Fibroblast of gingiva (primary cell): ENCODE results near the gene SERPINA5.

Source experiments
- DNase-seq: peaks from one replicate; pipeline ENCODE4 v3.0.0-alpha.2; 2011; ENCODE audit warnings: low read depth

SERPINA5 gene

DNA sequence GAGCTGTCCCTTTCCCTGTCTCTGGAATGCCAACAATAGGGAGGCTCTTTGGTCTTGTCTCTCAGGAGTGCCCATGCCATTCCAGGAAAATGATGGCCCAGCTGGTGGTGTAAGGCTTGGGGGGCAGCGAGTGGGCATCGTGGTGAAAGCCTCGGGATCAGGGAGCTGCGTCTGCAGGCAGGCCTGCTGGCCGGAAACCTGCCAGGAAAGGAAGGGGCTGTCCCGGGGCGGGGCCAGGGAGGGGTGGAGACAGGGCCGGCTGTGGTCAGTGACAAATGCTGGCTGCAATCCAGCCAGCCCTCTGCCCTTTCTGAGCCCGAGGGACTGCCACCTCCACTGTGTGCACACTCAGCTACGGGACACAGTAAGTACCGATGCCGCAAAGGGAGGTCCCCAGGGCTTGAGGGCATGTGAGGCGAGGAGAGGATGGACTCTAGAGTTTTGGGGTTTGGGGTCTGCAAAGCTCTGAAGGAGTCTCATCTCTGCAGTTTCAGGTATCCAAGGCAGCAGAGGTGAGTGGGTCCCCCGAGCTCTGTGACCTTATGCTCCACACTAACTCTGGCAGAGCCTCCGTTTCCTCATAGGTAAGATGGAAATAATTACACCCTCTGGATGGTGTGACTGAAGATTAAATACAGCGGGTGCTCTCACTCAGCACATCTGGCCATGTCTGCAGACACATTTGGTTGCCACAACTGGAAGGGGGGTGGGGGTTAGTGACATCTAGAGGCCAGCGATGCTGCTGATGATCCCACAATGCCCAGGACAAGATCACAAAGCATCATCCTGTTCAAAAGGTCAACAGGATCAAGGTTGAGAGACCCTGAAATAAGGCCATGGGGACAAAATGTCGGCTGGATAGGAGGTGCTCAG, at the start of gene SERPINA5:
TSS of gene SERPINA5 (plus strand) at position 300 of the 873 bp plus-strand sequence. CDS start 5,937 bp downstream, outside the sequence.
- DNase-seq: peak; percentile 21

DNA sequence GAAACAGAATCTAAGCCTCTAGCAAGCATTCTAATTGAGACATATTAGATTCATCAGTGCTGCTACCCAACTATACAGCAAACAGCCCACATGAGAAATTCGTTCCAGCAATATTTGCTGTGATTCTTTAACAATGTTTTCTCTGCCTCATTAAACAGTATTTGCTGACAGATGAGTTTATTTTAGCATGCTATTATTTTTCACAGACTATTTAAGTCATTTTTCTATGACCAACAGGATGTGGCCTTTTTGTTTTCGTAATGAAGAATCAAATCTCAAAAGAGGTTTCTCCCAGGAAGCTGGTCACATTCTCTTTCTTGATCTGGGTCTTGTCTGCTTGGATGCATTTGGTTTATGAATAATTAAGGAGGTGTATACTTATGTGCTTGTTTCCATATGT, 48.8 kb upstream of the SERPINA5 start:
- peak; percentile 24 for DNase-seq

DNA sequence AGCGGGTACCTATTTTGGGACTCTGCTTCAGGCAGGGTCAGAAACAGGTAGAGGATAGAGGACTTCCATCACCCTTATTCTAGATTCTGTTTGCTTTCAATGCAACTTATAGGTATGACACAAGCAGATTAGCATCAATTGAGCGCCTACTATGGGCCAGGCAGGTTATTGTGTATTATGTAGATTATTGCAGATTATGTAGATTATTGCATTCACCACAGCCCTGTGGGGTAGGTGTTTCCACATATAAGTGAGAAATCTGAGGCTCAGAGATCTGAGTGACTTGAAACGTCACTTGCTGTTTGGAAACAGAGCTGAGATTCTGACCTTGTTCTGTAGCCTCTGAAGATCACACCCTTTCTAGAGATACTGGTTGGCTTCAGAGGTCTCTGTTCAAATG, 45.7 kb upstream of the SERPINA5 start:
- DNase-seq: no peak

GRCh38 chr14:94536836-94537235, 44.4 kb upstream of the SERPINA5 start:
- no peak for DNase-seq

- no peak for DNase-seq
Observed at GRCh38 chr14:94538070-94538740, 43.0 kb upstream of the SERPINA5 start.

- DNase-seq: no peak
Observed at GRCh38 chr14:94539181-94539580, 42.0 kb upstream of the SERPINA5 start.

DNA sequence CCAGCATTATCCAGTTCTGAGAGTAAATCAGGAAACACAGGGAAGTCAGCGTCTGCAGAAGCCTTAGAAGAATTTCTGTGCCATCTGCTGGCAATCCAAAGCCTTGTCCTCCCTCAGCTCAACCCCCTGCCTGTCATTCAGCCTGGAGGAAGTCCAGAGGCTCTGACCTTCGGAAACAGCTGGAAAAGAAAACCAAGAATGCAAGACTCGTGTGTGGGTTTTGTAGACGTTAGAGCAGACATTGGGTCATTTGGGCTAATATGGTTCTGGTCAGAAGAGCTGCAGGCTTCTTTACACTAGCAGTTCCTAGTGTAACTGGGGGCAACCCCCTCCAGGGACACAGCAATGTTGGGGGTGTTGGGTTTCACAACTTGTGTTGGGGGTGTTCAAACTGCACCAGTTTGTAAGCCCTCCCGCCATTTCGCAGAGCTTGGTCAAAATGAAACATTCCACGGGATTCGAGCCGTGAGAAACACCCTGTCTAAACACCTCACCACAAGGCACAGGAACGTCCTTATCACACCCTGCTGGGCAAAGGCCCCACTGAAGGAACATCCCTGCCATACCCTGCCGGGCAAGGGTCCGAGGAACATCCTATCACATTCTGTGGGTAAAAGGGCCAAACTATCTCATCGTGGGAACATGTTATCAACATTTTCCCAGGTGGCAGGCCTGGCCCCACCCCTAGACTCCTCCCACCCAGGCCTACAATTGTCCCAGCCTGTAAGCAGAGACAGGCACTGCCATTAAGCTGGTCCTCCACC, 41.0 kb upstream of the SERPINA5 start:
- DNase-seq: peak; percentile 64

- DNase-seq: no peak
Observed at GRCh38 chr14:94541234-94541975, 39.8 kb upstream of the SERPINA5 start.

GRCh38 chr14:94542111-94542810, 39.0 kb upstream of the SERPINA5 start:
- peak; percentile 35 for DNase-seq

DNA sequence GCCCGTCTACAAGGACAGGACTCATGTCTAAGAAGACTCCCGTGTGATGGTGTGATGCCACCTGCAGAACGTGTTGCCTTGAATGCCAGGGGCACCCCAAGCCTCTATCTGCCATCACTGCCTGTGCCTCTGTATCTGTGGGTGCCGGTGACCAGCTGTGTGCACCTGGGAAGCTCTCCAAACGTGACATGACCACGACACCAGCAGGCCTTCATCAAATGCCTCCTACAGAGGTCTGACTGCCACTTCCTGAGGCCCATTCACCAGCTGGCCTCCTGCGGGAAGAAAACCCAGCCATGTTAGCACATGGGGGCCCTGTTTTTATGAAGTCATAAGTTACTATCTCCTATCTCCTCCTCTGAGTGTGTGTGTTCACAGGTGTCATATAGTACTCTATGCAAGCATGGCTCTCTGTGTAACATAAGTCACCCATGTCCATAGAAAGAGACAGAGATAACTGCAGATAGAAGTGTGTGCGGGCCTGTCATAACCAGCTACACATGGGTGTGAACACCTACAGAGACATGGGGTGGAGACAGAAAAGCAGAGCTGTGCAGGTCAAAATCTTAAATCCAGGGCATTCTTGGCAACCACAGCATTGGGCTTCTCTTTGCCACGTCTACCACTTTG, 38.3 kb upstream of the SERPINA5 start:
- DNase-seq: no peak

DNA sequence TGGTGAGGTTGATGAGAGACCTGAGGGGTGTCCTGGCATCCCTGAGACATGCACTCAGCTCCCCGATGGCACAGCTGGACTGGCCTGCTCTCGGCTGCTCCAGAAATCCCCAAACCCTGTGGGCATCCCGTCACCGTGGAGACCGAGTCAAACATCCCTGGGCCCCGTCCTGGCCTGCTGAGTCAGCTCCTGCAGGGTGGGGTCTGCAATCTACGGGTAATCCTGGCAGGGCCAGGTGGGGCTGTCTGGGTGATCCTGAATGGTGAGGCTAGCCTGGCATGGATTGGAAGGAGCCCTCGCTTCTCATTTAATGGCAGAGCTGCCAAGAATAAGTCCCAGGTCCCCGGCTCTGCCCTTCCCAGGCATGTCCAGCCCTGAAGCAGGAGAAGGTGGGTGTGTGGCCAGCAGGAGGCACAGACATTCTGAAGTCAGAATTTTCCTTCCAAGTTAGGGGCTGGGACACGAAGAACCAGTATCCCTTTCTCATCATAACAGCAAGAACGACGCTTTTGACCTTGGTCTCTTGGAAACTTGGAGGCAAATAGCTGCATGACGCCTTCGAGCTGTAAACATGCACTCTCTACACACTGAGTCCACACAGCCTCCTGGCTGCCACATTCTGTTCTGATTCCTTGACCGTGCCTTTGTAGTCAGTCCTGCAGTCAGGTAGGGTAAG, 37.6 kb upstream of the SERPINA5 start:
- no peak for DNase-seq

DNA sequence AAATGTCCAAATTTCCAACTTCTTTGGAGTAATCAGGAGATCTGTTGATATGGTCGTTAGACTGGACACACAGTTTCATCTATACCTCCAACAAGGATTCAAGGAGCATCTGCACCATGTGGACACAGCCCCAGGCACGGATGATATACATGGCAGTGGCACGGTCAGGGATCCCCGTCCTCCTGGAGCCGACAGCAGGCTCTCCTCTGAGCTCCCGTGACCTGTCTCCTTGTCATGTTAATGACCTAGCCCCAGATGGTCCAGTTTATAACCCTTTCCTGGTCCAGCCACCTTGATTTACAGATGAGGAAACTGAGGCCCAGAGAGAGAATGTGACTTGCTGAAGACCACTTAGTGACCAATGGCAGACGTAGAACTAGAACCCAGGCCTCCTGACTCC, 36.5 kb upstream of the SERPINA5 start:
- no peak for DNase-seq

DNA sequence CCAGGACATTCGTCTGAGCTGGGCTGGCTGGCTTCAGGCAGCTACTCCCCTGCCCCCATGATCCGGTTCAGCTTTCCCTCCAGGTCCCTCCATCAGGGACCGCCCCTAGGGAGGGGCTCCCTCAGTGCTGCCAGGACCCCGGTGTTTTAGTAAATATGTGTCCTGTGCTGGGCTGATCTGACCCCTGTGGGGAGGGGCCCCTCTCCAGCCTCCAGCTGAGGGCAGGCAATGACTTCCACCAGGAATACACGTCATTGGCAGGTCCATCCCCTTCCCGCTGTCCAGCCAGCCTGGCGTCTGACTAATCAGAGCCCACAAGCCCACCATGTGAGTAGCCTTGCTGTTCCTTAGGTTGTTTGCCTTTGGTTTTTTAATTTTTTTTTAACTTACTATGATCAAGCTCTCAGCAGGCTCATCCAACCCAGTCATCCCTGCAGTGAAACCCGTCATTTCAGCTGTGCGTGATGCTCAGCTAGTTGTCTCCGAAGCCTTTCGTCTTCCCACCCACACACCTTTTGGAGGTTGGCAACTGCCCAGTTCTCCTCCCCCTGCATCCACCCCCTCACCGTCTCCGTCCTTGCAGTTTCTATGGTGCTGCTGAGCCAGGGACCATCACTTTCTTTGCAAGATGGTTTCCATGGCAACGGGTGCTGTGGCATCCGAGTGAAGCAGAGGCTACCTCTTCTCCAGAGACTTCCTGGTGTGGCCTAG, 35.9 kb upstream of the SERPINA5 start:
- no peak for DNase-seq

- DNase-seq: no peak
Observed at GRCh38 chr14:94547151-94547680, 34.0 kb upstream of the SERPINA5 start.

GRCh38 chr14:94547726-94548125, 33.5 kb upstream of the SERPINA5 start:
- DNase-seq: no peak

DNA sequence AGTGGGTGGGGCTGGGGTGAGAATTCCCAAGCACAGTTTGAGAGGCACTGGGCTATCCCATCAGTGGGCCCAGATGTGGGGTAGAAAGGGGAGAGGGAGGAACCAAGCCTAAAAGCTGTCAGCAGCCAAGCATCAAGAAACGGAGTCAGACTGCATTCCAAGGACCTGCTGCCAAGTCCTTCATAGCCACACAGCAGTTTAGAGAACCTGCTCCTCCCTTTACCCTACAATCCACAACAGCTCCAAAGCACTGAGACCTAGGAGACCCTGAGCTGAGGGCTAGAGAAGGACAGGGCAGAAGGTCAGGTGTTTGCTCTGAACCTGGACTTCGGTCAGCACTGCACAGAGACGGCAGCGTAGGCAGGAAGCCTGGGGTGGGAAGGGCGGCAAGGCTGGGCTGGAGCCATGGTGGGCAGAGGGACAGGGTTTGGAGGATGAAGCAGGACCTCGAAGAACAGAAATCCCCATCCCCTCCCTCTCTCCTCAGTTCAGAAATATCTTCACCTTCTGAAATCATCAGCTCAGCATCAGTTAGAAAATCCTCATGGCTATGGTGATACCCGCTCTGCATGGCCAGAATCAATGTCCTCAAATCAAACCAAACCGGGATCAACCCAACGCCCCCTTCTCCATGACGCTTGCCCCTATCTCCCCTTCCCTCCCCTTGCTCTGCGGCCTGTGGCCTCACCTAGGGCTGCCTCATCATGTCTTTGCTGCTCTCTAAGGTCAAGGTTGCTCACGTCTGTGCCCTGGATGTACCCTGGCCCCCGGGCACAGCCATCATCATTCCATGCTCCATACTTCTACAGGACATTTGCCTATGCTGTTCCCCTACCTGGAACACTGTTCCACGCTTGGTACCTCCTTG, 32.9 kb upstream of the SERPINA5 start:
- DNase-seq: no peak

DNA sequence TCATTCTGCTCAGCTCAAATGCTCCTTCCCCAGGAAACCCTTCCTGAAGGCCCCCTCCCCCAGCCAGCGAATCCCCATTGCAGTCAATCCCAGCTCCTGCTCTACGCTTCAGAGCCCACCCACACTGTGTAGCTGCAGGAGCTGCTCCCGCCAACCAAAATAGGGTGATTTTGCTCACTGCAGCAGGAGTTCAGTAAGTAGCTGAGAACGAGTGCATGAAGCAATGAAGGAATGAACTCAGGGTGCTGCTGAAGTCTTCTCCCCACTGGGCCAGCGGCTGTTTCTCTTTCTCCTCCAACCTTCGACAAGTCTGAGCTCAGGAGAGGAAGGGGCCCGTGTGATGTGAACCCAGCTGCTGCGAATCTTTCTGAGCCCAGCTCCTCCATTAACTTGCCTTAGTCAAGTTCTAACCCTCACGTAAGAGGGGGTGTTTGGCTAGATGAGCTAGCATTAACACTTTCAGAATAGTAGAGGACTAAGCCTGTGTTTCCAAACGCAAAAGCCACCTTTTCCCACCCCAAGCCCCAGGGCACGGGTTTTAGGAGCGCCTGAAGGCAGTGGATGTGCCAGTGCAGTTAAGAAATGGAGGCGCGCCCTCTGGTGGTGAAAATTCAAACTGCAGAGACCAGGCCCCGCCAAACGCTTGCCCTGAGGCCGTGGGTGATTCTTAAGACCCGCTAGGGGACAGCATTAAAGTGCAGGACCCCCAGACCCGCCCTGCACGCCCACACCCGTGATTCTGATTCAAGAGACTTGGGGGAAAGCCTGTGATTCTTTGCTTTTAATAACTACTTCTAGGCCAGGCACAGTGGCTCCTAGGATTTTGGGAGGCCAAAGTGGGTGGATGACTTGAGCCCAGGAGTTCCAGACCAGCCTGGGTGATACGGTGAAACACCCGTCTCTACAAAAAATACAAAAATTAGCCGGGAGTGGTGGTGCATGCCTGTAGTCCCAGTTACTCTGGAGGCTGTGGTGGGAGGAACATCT, 31.9 kb upstream of the SERPINA5 start:
- peak; percentile 28 for DNase-seq
